CD4-positive, alpha-beta T cell treated with Interleukin-6 for 4 hours (primary cell): ENCODE results near the gene CMSS1.

Experiments
- DNase-seq: peaks from one replicate; pipeline ENCODE4 v3.0.0-alpha.2; 2020; ENCODE audit warnings: mixed read lengths

The CMSS1 gene

DNA sequence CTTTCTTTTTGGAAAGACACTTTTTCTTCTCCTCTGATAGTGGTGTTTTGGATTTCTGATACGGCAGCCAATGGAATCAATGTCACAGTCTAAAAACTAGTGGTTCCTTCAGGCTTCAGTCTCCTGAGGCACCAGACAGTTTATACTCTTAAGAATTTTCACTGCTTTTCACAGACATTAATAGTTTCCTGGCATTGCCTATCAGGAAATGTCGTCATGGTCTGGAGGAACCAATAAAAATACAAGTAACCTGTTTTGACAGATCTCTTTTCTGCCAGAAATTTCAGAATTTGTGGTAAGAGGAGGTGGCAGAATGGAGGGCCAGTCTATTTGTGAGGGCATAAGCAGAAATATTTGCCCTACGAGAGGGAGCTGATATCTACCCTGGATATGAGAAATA lies 251.8 kb downstream of the CMSS1 start:
- no peak for DNase-seq

- DNase-seq = no peak
Observed at GRCh38 chr3:100072326-100073048, 254.8 kb downstream of the CMSS1 start.

- no peak for DNase-seq
Observed at GRCh38 chr3:100073049-100073713, 255.5 kb downstream of the CMSS1 start.

DNA sequence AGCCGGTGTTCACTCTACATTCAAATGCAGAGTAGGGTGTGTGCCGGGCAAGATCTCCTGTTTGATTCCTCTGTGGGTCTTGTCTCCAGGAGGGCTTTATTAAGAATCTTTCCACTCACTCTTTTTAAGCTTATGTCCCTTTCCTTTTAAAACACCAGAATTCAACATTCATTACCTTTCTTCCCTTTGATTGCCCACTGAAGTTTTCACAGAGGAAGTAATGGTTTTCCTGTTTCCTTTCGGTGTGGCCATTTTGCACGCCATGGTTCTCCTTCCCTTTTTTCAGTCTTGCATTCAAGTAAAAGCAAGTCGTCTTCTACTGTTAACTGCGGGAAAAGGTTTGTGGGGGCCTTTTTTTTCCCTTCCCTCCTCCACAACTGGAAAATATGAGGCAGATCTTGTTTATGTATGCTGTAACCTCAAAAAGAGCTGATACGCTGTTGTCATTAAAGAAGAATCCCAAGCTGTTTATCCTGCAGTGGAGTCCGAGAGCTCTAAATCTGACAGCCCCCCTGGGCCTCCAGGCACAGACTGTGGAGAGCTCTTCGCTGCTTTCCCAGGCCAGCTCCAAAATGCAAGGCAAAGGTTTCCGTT lies 256.1 kb downstream of the CMSS1 start:
- DNase-seq = no peak

- no peak for DNase-seq
Observed at GRCh38 chr3:100075196-100075595, 257.5 kb downstream of the CMSS1 start.

GRCh38 chr3:100075851-100076730 lies 258.4 kb downstream of the CMSS1 start:
- DNase-seq = no peak

GRCh38 chr3:100076731-100077529 lies 259.3 kb downstream of the CMSS1 start:
- no peak for DNase-seq

DNA sequence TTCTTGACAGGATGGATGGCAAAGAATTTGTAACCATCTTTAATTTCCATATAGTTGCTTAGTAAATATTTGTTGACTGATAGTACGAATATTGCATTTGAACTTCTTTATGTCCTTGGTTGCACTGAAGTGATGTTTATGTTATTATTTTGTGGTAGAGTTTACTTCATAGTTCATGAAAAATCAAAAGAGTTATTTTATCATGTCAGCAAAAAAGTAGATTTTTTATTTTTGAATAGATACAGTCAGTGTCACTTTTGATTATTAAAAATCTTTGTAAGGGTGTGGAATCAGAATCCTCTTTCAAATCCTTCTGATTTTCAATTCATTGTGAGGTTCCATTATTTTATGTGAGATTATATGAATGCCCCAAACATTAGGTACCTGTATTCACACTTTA lies 261.7 kb downstream of the CMSS1 start:
- no peak for DNase-seq

DNA sequence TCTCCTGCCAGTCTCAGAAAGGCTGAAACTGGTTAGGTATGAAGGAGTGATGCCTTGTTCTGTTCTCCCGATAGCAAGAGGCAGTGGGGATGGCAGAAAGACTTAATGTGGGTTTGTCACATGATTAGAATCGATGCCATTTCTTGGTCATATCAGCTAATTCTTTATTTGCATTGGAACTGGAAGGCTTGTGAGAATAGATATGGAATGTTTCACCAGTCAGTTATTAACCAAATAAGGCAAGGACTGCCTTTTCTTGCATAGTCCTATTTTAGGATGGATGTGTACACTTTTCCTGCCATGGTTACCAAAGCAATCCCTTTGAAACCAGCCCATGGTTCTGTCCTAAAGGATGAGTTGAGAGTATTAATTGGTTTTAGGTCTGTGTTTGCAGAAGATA lies 262.9 kb downstream of the CMSS1 start:
- no peak for DNase-seq

- no peak for DNase-seq
Observed at GRCh38 chr3:100081311-100081710, 263.6 kb downstream of the CMSS1 start.

DNA sequence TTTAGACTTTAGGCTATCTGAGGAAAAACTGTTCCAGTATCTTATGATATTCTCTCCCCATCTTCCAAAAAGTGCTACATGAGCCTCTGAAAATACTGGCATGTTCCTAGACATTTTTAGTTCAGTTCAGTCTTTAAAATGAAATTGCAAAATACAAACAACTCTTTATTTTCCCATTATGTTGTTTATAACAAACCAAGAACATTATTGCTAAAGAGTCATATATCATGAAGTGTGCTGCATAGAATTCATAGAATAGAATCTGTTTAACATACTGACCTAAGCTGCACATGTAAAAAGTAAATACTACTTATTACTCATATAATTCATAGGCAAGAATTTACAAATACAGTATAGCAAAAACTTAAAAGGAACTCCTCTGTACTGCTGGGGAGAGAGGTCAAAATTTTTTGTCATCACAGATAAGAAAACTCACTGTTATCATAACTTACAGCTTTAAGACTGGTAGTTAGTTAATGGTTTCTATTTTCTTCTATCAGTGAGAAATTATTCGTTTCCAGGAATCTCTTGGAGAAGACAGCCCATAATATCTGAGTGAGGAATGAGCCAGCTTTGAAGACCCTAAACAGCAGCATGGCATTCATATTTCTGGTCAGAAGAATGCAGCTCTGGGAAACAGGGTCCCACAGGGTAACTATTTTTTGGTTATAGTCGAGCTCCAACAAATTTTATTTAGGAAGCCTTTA lies 264.5 kb downstream of the CMSS1 start:
- no peak for DNase-seq

DNA sequence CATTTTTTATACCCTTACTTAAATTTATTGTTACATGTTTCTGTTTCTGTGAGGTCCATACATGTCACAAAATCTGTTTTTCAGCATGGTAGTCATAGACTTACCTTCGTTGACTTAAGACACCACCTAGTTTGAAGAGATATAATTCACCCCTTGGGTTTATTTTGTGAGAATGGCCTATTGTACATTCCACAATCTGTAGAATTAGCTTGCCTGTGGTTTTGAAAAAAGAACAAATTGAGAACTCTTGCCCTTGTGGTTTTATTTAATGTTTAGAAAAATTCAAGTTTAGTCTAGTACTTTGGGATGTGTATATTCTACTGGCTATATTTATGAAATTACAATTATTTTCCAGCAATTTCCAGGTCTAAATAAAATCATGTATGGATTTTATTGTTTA lies 265.1 kb downstream of the CMSS1 start:
- no peak for DNase-seq

GRCh38 chr3:100083209-100083608 lies 265.5 kb downstream of the CMSS1 start:
- DNase-seq = no peak

DNA sequence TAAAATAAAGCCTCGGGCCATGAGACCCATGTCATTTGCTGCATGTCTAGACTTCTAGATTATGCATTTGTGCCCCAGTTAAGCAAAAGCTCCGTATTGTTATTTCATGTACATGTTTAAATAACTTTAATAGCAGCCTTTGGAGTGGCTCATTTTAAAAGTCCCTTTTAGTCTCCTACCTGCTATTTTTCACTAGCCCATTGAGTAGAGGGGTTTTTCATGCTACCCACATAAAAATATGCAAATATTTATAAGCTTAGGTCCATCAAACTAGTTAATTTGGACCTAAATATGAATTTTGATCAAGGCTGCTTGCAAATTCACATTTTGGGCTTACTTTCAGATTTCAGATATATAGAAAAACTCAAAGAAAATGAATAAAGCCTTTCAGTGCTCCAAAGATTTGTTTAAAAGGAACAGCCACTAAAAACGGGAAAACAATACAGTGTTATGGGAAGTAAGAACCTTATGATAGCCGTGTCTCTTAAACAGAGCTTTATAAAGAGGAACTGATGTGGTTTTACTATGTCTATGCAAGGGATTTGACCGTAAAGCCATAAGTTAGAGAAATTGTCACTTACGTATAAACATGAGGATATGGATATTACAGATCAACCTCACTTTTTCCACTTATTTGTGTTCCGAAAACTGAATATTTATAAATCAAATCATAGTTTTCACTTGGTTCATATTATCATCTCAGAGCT lies 266.6 kb downstream of the CMSS1 start:
- no peak for DNase-seq

DNA sequence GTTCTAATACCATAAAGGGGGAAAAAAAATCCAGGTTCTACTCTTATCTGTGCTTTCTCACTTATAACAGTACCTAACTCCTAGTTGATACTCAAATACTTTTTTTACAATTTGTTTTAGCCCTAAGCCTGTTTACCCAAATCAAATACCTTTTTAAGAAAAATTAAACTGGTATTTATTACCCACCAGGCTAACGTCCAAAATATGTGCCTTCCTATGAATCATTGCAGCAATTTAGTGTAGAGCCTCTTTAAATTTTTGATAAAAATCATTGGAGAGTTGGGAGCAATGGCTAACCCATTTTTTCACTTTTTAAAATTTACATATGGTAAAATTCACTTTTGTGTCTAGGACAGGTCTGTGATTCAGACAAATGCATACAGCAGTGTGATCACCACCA lies 268.7 kb downstream of the CMSS1 start:
- no peak for DNase-seq

DNA sequence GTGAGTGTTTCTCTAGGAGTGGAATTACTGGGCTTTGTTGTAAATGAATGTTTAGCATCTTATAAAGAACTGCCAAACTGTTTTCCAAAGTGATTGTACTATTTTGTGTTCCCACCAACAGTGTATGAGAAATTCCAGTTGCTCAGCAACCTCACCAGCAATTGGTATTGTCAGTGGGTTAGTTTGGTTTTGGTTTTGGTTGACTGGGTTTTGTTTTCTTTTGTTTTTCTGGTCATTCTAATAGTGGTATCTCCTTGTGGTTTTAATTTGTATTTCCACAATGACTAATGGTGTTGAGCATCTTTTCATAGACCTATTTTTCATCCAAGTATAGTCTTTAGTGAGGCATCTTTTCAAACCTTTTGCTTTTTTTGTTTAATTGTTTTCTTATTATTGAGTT lies 269.5 kb downstream of the CMSS1 start:
- no peak for DNase-seq

GRCh38 chr3:100088735-100089368 lies 271.2 kb downstream of the CMSS1 start:
- DNase-seq = no peak

DNA sequence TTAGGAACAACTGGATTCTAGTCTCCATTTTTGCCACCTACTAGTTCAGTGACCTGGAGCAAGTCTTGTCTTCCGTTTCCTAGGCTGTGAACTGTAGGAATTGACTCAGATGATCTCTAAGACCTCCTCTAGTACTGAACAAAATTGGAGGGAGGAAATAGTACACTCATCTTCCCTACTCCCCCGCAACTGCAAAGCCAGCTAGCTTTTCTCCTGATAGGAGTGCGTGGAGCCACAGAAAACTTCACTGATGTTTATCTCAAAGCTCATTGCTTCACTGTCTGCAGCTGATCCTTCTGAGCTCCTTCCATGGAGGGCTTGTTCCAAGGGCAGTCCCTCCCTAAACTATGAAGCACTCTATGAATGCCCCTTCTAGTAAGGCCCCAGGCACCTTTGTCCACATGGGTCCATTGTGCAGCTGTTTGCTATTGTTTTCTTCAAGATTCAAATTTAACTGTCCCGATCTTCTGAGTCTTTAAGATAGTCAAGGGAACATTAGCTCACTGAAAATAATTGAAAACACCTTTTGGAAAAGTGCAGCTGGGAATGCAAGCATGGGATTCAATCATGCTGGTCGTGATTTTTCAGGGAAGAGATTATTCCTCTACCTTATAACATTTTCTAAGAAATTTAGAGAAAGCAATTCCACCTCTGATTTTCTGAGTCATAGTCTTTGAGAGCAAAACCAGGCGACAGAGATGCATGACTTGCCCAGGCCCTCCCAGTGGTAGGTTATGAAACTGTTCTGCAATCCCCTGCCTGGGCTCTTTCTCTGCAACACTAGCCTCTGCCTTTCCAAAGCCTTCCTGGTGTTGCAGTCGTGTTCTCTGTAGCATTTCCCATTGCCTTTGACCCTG lies 272.4 kb downstream of the CMSS1 start:
- no peak for DNase-seq

DNA sequence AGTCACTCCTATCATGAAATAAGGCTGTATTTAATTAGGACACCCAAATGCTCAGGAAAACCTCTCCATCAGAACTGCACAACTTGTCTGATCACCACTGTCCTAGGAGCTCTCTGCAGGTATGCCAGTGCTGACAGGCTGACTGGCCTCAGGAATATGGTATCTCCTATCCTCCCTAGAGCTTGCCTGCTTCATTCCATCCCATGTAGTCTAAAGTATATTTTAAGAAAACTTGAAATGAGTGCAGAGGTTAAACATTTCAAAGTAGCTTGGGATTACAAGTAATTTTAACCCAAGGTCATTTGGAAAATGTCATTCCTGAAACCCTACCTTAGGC lies 273.0 kb downstream of the CMSS1 start:
- no peak for DNase-seq

DNA sequence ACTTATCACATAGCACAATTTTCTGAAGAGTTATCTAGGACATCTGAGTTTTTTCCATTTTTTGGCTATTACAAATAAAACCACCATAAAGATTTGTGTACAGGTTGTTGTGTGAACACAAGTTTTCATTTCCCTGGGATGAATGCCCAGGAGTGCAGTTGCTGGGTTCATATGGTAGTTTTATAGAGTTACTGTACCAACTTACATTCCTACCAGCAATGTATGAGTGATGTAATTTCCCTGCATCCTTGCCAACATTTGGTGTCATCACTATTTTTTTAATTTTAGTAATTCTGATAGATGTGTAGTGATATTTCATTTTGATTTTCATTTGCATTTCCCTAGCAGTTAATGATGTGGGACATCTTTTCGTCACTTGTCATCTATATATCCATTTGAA lies 276.2 kb downstream of the CMSS1 start:
- no peak for DNase-seq
